ENCODE results near the gene IFT81.
A peak's percentile ranks its signal among the peaks of the same experiment; 100 is the strongest.

The IFT81 gene

GRCh38 chr12:110124269-110124995 is at the start of gene IFT81:
Gene IFT81, plus strand, starts transcription at chr12:110124357. Its CDS starts 3,024 bp downstream, at chr12:110127381.
- no peak for TF ChIP-seq CTCF (IDR thresholded peaks at IDR 0.05; ENCODE audit: low read length, missing control alignments)
- peak within 1 kb of the TSS; percentile 97 for H3K4me3 ChIP-seq (replicated peaks; ENCODE audit: low read depth, low read length)
- DNase-seq (ENCODE audit: low read depth) = peak; percentile 94

- H3K4me3 ChIP-seq (replicated peaks; ENCODE audit: low read depth, low read length) = no peak overlapping the region
- no peak for DNase-seq (ENCODE audit: low read depth)
- TF ChIP-seq CTCF (IDR thresholded peaks at IDR 0.05; ENCODE audit: low read length, missing control alignments) = no peak
Measured at GRCh38 chr12:110075880-110076279, 48.3 kb upstream of the IFT81 start.

- H3K4me3 ChIP-seq (replicated peaks; ENCODE audit: low read depth, low read length) = no peak overlapping the region
- no peak for TF ChIP-seq CTCF (IDR thresholded peaks at IDR 0.05; ENCODE audit: low read length, missing control alignments)
- DNase-seq (ENCODE audit: low read depth) = no peak
Measured at GRCh38 chr12:110077800-110078199, 46.4 kb upstream of the IFT81 start.

- H3K4me3 ChIP-seq (replicated peaks; ENCODE audit: low read depth, low read length) = no peak overlapping the region
- no peak for TF ChIP-seq CTCF (IDR thresholded peaks at IDR 0.05; ENCODE audit: low read length, missing control alignments)
- DNase-seq (ENCODE audit: low read depth) = peak; percentile 83
Measured at GRCh38 chr12:110079477-110080400, 44.4 kb upstream of the IFT81 start.

GRCh38 chr12:110080410-110080809 is 43.7 kb upstream of the IFT81 start:
- no peak for DNase-seq (ENCODE audit: low read depth)
- H3K4me3 ChIP-seq (replicated peaks; ENCODE audit: low read depth, low read length) = no peak overlapping the region

More at GRCh38 chr12:110080410-110080809, 43.7 kb upstream of the IFT81 start:
- TF ChIP-seq CTCF (IDR thresholded peaks at IDR 0.05; ENCODE audit: low read length, missing control alignments) = no peak
